Parathyroid adenoma (tissue), 2 donors: ENCODE data around the gene TMEM223.

Experiments used
- H2AFZ ChIP-seq: fragments of 300-600 bp; sonication (generic); one replicate; pipeline ENCODE4 v1.7.0; 2017; ENCODE audit warnings: antibody characterized with exemption, mild to moderate bottlenecking
- H3K27ac ChIP-seq: fragments of 300-600 bp; sonication (generic); one replicate; pipeline ENCODE4 v1.7.0; 2017
- H3K27me3 ChIP-seq: fragments of 300-600 bp; sonication (generic); one replicate; pipeline ENCODE4 v1.7.0; 2017; ENCODE audit warnings: low read length; ENCODE audit not compliant: control insufficient read depth, insufficient read depth
- H3K36me3 ChIP-seq: fragments of 300-600 bp; sonication (generic); one replicate; pipeline ENCODE4 v1.7.0; 2017; ENCODE audit warnings: low read length; ENCODE audit not compliant: control insufficient read depth, insufficient read depth
- H3K4me1 ChIP-seq: fragments of 300-600 bp; sonication (generic); one replicate; pipeline ENCODE4 v1.7.0; 2017; ENCODE audit warnings: control low read depth
- H3K4me2 ChIP-seq: fragments of 300-600 bp; sonication (generic); one replicate; pipeline ENCODE4 v1.7.0; 2017; ENCODE audit warnings: low read length
- H3K4me3 ChIP-seq: fragments of 300-600 bp; sonication (generic); one replicate; pipeline ENCODE4 v1.7.0; 2017; ENCODE audit warnings: low read depth, low read length
- H3K79me2 ChIP-seq: fragments of 300-600 bp; sonication (generic); one replicate; pipeline ENCODE4 v1.7.0; 2017; ENCODE audit warnings: control low read depth
- H3K9ac ChIP-seq: fragments of 300-600 bp; sonication (generic); one replicate; pipeline ENCODE4 v1.7.0; 2017; ENCODE audit warnings: mild to moderate bottlenecking
- H3K9me3 ChIP-seq: fragments of 300-600 bp; sonication (generic); one replicate; pipeline ENCODE4 v1.7.0; 2017; ENCODE audit warnings: low read length; ENCODE audit not compliant: control insufficient read depth
- TF ChIP-seq, protein P1 (sequence below): fragments of 300-600 bp; sonication (generic); IDR thresholded peaks from one replicate; pipeline ENCODE4 v1.7.0; 2017; ENCODE audit warnings: antibody characterized with exemption, mild to moderate bottlenecking
- donor health status: primary hyperparathyroidism.

Gene TMEM223

GRCh38 chr11:62789576-62789975, 2.2 kb downstream of the TMEM223 start:
- H3K4me3 ChIP-seq: no peak overlapping the region
- no peak overlapping the region for H3K9ac ChIP-seq
- TF ChIP-seq, protein P1, sequence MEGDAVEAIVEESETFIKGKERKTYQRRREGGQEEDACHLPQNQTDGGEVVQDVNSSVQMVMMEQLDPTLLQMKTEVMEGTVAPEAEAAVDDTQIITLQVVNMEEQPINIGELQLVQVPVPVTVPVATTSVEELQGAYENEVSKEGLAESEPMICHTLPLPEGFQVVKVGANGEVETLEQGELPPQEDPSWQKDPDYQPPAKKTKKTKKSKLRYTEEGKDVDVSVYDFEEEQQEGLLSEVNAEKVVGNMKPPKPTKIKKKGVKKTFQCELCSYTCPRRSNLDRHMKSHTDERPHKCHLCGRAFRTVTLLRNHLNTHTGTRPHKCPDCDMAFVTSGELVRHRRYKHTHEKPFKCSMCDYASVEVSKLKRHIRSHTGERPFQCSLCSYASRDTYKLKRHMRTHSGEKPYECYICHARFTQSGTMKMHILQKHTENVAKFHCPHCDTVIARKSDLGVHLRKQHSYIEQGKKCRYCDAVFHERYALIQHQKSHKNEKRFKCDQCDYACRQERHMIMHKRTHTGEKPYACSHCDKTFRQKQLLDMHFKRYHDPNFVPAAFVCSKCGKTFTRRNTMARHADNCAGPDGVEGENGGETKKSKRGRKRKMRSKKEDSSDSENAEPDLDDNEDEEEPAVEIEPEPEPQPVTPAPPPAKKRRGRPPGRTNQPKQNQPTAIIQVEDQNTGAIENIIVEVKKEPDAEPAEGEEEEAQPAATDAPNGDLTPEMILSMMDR: no peak
- H3K79me2 ChIP-seq: peaks cover 2% of the 10 kb centered on the region
- no peak overlapping the region for H3K27ac ChIP-seq
- H3K4me2 ChIP-seq: no peak overlapping the region
- H2AFZ ChIP-seq: no peak overlapping the region
- H3K27me3 ChIP-seq: no peaks in the 10 kb centered on the region
- peaks cover 5% of the 10 kb centered on the region for H3K4me1 ChIP-seq
- H3K9me3 ChIP-seq: no peaks in the 10 kb centered on the region
- H3K36me3 ChIP-seq: no peaks in the 10 kb centered on the region

GRCh38 chr11:62788991-62789390, 2.8 kb downstream of the TMEM223 start:
- Histone ChIP-seq H3K4me2 (no peak overlapping the region), H3K9ac (no peak overlapping the region), H3K36me3 (no peaks in the 10 kb centered on the region), H2AFZ (no peak overlapping the region), H3K27me3 (no peaks in the 10 kb centered on the region), H3K4me3 (no peak overlapping the region), H3K9me3 (no peaks in the 10 kb centered on the region), H3K27ac (no peak overlapping the region), H3K4me1 (peaks cover 5% of the 10 kb centered on the region), H3K79me2 (peaks cover 2% of the 10 kb centered on the region)
- TF ChIP-seq, protein P1: no peak

- Histone ChIP-seq H3K4me2 (peak within 1 kb of the TSS; percentile 79), H2AFZ (peak within 1 kb of the TSS; percentile 74), H3K27me3 (no peaks in the 10 kb centered on the region), H3K36me3 (no peaks in the 10 kb centered on the region), H3K27ac (peak within 1 kb of the TSS; percentile 84), H3K9ac (peak within 1 kb of the TSS; percentile 43), H3K4me3 (peak within 1 kb of the TSS; percentile 70), H3K9me3 (no peaks in the 10 kb centered on the region), H3K79me2 (peaks cover 2% of the 10 kb centered on the region), H3K4me1 (peaks cover 5% of the 10 kb centered on the region)
- TF ChIP-seq, protein P1: peak; percentile 37
Observed at GRCh38 chr11:62787005-62787759, 4.6 kb downstream of the TMEM223 start, which contains the start of gene TMEM179B. TMEM179B (plus strand) TSS chr11:62787402; CDS start chr11:62787432, 30 bp downstream.

DNA sequence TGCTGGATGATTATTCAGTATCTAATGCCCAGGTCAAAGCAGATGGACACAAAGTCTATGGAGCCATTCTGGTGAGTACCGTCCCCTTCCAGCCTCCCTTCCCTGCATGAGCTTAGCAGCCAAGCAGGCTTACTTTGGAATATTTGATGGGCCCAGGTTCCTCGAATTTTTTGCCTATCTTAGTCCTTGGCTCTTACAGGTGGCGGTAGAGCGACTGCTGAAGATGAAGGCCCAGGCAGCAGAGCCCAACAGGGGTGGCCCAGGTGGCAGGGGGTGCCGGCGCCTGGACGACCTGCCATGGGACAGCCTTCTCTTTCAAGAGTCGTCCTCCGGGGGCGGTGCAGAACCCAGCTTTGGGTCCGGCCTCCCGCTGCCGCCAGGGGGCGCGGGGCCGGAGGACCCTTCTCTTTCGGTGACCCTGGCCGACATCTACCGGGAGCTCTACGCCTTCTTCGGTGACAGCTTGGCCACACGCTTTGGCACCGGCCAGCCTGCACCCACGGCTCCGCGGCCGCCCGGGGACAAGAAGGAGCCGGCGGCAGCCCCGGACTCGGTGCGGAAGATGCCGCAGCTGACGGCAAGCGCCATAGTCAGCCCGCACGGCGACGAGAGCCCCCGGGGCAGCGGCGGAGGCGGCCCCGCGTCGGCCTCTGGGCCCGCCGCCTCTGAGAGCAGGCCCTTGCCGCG, 5.3 kb downstream of the TMEM223 start:
- H3K9ac ChIP-seq: no peak overlapping the region
- H3K9me3 ChIP-seq: no peaks in the 10 kb centered on the region
- H3K27me3 ChIP-seq: no peaks in the 10 kb centered on the region
- peak overlapping the region; percentile 79 for H3K4me2 ChIP-seq
- H3K4me1 ChIP-seq: peaks cover 3% of the 10 kb centered on the region
- peaks cover 1% of the 10 kb centered on the region for H3K79me2 ChIP-seq
- H3K36me3 ChIP-seq: no peaks in the 10 kb centered on the region
- TF ChIP-seq, protein P1: peak; percentile 89
- peak overlapping the region; percentile 74 for H2AFZ ChIP-seq
- H3K27ac ChIP-seq: peak overlapping the region; percentile 84
- H3K4me3 ChIP-seq: peak overlapping the region; percentile 70
